T-cell (primary cell): ENCODE results near the gene TUFT1. TPM values are rescaled to one million over a fixed set of nuclear protein-coding genes. Genes with fewer than 3 reads are reported as not detected.

Experiments used
- ATAC-seq, 4 experiments: fragments of 200-7000 bp in 3 of 4; fragments of 150-1000 bp in 1 of 4; cut with Tn5 transposase; replicated peaks in 1 of 4; 1 replicate in 3 of 4; 2 replicates in 1 of 4; pipeline ENCODE4 v1.10.0; 2021; ENCODE audit warnings: moderate library complexity in 3 of 4, mild to moderate bottlenecking in 2 of 4, moderate number of reproducible peaks in 1 of 4
- CTCF ChIA-PET, 2 donors: fragments of 300-600 bp; sonication (Branson Sonifier 250); formaldehyde crosslinking; loops; one replicate each; lab custom pipeline; 2022; ENCODE audit warnings: antibody characterized with exemption in 2 of 2; lab: Charles Lee
- POLR2A ChIA-PET, 2 donors: fragments of 300-600 bp; sonication (Branson Sonifier 250); formaldehyde crosslinking; loops; one replicate each; lab custom pipeline; 2022; ENCODE audit warnings: antibody characterized with exemption in 2 of 2; lab: Charles Lee
- DNase-seq, 35 experiments: peaks; one replicate each; pipeline versions ENCODE4 v3.0.0 to v3.0.0-alpha.2; 2013 to 2023
- H3K27ac ChIP-seq: one replicate; pipeline ENCODE4 v1.5.1; 2013; ENCODE audit warnings: low read length
- H3K27me3 ChIP-seq, 2 experiments: replicated peaks in 1 of 2; 1 replicate in 1 of 2; 2 replicates in 1 of 2; pipeline versions ENCODE4 v1.6.1 to v1.7.0; 2013; ENCODE audit warnings: low read length in 1 of 2, mixed read lengths in 1 of 2; ENCODE audit not compliant: control insufficient read depth in 2 of 2, insufficient read depth in 2 of 2; ENCODE audit errors: extremely low read depth in 1 of 2
- H3K36me3 ChIP-seq, 2 donors: 1 replicate in 1 of 2; 2 replicates in 1 of 2; pipeline versions ENCODE4 v1.6.1 to v1.7.0; 2013; ENCODE audit warnings: low read length in 1 of 2; ENCODE audit not compliant: control insufficient read depth in 2 of 2, insufficient read depth in 1 of 2; ENCODE audit errors: extremely low read depth in 1 of 2
- H3K4me1 ChIP-seq, 2 experiments: 1 replicate in 1 of 2; 2 replicates in 1 of 2; pipeline versions ENCODE4 v1.6.1 to v1.7.0; 2013; ENCODE audit warnings: low read length in 2 of 2, mixed read lengths in 1 of 2; ENCODE audit not compliant: insufficient read depth in 2 of 2, control insufficient read depth in 1 of 2; ENCODE audit errors: extremely low read depth in 1 of 2
- H3K4me3 ChIP-seq, 2 donors: 1 replicate in 1 of 2; 2 replicates in 1 of 2; pipeline versions ENCODE4 v1.5.1 to v1.7.0; 2013; ENCODE audit warnings: mild to moderate bottlenecking in 2 of 2, low read length in 1 of 2, moderate library complexity in 1 of 2; ENCODE audit not compliant: control insufficient read depth in 1 of 2; ENCODE audit errors: extremely low read depth in 1 of 2
- H3K9me3 ChIP-seq: 2 replicates; pipeline ENCODE4 v1.7.0; 2013
- H3K27ac Mint-ChIP-seq, 2 donors: one replicate each; pipeline ENCODE4 v1.8.0; 2020 to 2021; ENCODE audit warnings: mild to moderate bottlenecking in 2 of 2, mixed read lengths in 2 of 2
- H3K27me3 Mint-ChIP-seq, 2 donors: one replicate each; pipeline ENCODE4 v1.8.0; 2021 to 2022; ENCODE audit warnings: mixed read lengths in 2 of 2
- H3K36me3 Mint-ChIP-seq: one replicate; pipeline ENCODE4 v1.8.0; 2021; ENCODE audit warnings: mixed read lengths
- H3K4me1 Mint-ChIP-seq, 3 donors: one replicate each; pipeline ENCODE4 v1.8.0; 2020 to 2022; ENCODE audit warnings: mixed read lengths in 3 of 3, mild to moderate bottlenecking in 1 of 3
- H3K4me3 Mint-ChIP-seq, 3 donors: one replicate each; pipeline ENCODE4 v1.8.0; 2020 to 2022; ENCODE audit warnings: mild to moderate bottlenecking in 3 of 3, mixed read lengths in 3 of 3, moderate library complexity in 3 of 3
- H3K9me3 Mint-ChIP-seq, 3 donors: one replicate each; pipeline ENCODE4 v1.8.0; 2020 to 2022; ENCODE audit warnings: mixed read lengths in 3 of 3
- WGBS: methylation state at CpG from one replicate; pipeline ENCODE4 v1.1.5; 2013; ENCODE audit warnings: missing lambda C conversion rate; ENCODE audit not compliant: insufficient coverage; 5-methylcytosine and 5-hydroxymethylcytosine counted together
- total RNA-seq, 35 experiments: library from RNA in 6 of 35; stranded (reverse) in 6 of 35; fragments of 120-200 nt in 1 of 35; gene quantifications; one replicate each; pipeline versions ENCODE4 v1.2.1 to v1.2.4 and lab custom pipeline; 2013 to 2026

Gene TUFT1
- total RNA-seq, 5 donors from 2014 or later (not counting 1 experiment from before 2014, with no cell fraction given) = 2.8 to 5.5 (median 4.3) TPM

DNA sequence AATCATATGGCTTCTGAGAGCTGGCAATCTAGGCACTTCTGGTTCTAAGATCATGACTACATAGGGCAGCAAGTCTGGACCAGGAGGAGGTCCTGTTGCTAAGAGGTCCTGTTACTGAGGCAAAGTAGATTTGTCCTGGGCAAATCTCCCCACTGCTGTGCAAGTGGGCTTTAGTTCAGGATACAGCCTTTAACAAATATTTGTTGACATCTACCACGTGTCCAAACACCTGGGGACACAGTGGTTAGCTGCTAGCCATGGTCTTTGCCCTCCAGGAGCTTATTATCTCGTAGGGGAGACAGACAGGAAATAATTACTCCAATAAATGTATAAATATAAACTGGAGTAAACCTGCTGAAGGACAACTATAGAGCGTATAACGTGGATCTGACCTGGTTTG, 25.7 kb upstream of the TUFT1 start:
- 95% methylated on average over 2 of the region's 4 CpGs for WGBS
- Mint-ChIP-seq H3K4me1 (peaks cover 25 to 30% (median 27%) of the 10 kb centered on the region in 3 donors), H3K27ac (no peak overlapping the region), H3K9me3 (no peaks in the 10 kb centered on the region), H3K27me3 (no peaks in the 10 kb centered on the region), H3K36me3 (no peaks in the 10 kb centered on the region), H3K4me3 (no peak overlapping the region)
- ChIA-PET POLR2A (no interaction called here), CTCF (interaction anchor here in 1 of 2 donors (0.6 kb wide), 1 partner anchor 26 kb away, joined by 5 read pairs; the partner anchor contains the start of gene TUFT1)
- Histone ChIP-seq H3K36me3 (no peaks in the 10 kb centered on the region), H3K27ac (no peak overlapping the region), H3K4me1 (peaks cover 12 to 29% of the 10 kb centered on the region in 2 experiments), H3K4me3 (no peak overlapping the region), H3K27me3 (peaks cover 0 to 12% of the 10 kb centered on the region in 2 experiments), H3K9me3 (no peaks in the 10 kb centered on the region)
- ATAC-seq = no peak
- DNase-seq = no peak

DNA sequence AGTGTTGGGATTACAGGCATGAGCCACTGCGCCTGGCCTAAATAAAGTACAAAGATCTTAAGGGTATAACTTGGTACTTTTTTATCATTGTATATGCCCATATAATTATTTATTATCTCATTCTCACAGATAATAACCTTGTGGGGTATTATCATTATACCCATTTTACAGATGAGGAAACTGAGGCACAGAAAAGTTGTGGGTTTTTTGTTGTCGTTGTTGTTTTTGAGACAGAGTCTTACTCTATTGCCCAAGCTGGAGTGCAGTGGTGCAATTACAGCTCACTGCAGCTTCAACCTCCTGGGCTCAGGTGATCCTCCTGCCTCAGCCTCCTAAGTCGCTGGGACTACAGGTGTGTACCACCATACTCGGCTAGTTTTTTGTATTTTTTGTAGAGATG, 24.8 kb upstream of the TUFT1 start:
- Histone ChIP-seq H3K27ac (no peak overlapping the region), H3K4me3 (no peak overlapping the region), H3K36me3 (no peaks in the 10 kb centered on the region), H3K27me3 (peaks cover 0 to 12% of the 10 kb centered on the region in 2 experiments), H3K9me3 (no peaks in the 10 kb centered on the region), H3K4me1 (peaks cover 12 to 26% of the 10 kb centered on the region in 2 experiments)
- 88% methylated on average over 3 of the region's 4 CpGs for WGBS
- H3K36me3 Mint-ChIP-seq = no peaks in the 10 kb centered on the region
- H3K4me3 Mint-ChIP-seq = no peak overlapping the region
- no peaks in the 10 kb centered on the region for H3K27me3 Mint-ChIP-seq
- ATAC-seq (no peak), DNase-seq (no peak)
- H3K27ac Mint-ChIP-seq = no peak overlapping the region
- peaks cover 23 to 28% (median 25%) of the 10 kb centered on the region in 3 donors for H3K4me1 Mint-ChIP-seq
- ChIA-PET POLR2A (no interaction called here), CTCF (no interaction called here)
- H3K9me3 Mint-ChIP-seq = no peaks in the 10 kb centered on the region

DNA sequence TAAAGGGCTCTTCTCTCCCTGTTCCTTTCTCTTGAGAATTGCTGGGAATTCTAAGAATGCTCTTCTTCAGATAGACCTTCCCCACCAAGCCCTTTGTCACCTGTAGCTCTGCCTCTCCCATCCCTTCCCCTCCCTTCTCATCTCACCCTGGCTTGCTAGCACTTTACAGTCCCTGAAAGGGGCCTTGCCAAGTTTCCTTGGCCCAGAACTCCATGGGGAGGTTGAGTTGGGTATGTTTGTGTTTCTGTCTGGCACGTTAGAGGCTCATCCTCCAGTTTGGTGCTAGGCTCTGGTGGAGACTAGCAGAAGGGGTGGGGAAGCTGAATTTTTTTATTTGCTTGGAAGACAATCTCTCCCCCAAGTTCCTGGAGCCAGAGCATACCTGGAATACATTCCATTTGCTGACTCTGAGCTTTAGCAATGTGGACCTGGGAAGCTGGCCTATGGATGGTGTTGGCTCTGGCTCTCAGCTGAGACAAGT, 24.0 kb upstream of the TUFT1 start:
- Mint-ChIP-seq H3K36me3 (no peaks in the 10 kb centered on the region), H3K27me3 (no peaks in the 10 kb centered on the region), H3K9me3 (no peaks in the 10 kb centered on the region), H3K27ac (no peak overlapping the region), H3K4me3 (no peak overlapping the region), H3K4me1 (peaks cover 18 to 23% (median 19%) of the 10 kb centered on the region in 3 donors)
- no CpG with 5 or more reads among the region's 1 CpG for WGBS
- Histone ChIP-seq H3K4me1 (peaks cover 12 to 21% of the 10 kb centered on the region in 2 experiments), H3K9me3 (no peaks in the 10 kb centered on the region), H3K36me3 (no peaks in the 10 kb centered on the region), H3K4me3 (no peak overlapping the region), H3K27me3 (peaks cover 0 to 12% of the 10 kb centered on the region in 2 experiments), H3K27ac (no peak overlapping the region)
- ATAC-seq (no peak), DNase-seq (no peak)
- POLR2A ChIA-PET = no interaction called here
- CTCF ChIA-PET = no interaction called here

DNA sequence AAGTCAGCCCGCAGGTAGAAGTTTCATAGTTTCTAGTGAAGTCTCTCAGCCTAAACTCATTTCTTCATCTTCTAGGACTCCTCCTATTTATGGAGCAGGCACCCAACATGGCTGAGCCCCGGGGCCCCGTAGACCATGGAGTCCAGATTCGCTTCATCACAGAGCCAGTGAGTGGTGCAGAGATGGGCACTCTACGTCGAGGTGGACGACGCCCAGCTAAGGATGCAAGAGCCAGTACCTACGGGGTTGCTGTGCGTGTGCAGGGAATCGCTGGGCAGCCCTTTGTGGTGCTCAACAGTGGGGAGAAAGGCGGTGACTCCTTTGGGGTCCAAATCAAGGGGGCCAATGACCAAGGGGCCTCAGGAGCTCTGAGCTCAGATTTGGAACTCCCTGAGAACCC, 21.7 kb upstream of the TUFT1 start:
- WGBS = 88% methylated on average over 11 of the region's 12 CpGs
- H3K27me3 ChIP-seq = peaks cover 0 to 10% of the 10 kb centered on the region in 2 experiments
- Mint-ChIP-seq H3K27ac (no peak overlapping the region), H3K27me3 (no peaks in the 10 kb centered on the region), H3K36me3 (no peaks in the 10 kb centered on the region), H3K4me3 (no peak overlapping the region), H3K4me1 (peaks cover 3 to 8% (median 4%) of the 10 kb centered on the region in 3 donors), H3K9me3 (no peaks in the 10 kb centered on the region)
- ATAC-seq = no peak
- H3K9me3 ChIP-seq = no peaks in the 10 kb centered on the region
- POLR2A ChIA-PET = no interaction called here
- H3K4me3 ChIP-seq = no peak overlapping the region
- H3K27ac ChIP-seq = no peak overlapping the region
- DNase-seq = no peak
- no peaks in the 10 kb centered on the region for H3K36me3 ChIP-seq
- H3K4me1 ChIP-seq = no peaks in the 10 kb centered on the region
- CTCF ChIA-PET = interaction anchor here in 1 of 2 donors (0.6 kb wide), 1 partner anchor 1079 kb away, joined by 5 read pairs; no protein-coding TSS in a partner anchor

DNA sequence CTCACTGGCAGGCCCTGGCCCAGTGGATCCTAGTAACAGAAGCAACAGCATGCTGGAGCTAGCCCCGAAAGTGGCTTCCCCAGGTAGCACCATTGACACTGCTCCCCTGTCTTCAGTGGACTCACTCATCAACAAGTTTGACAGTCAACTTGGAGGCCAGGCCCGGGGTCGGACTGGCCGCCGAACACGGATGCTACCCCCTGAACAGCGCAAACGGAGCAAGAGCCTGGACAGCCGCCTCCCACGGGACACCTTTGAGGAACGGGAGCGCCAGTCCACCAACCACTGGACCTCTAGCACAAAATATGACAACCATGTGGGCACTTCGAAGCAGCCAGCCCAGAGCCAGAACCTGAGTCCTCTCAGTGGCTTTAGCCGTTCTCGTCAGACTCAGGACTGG, 21.2 kb upstream of the TUFT1 start:
- ATAC-seq (no peak), DNase-seq (no peak)
- Mint-ChIP-seq H3K27me3 (no peaks in the 10 kb centered on the region), H3K36me3 (no peaks in the 10 kb centered on the region), H3K4me3 (no peak overlapping the region), H3K27ac (no peak overlapping the region), H3K4me1 (peaks cover 0 to 3% (median 0%) of the 10 kb centered on the region in 3 donors), H3K9me3 (no peaks in the 10 kb centered on the region)
- Histone ChIP-seq H3K4me1 (no peaks in the 10 kb centered on the region), H3K4me3 (no peak overlapping the region), H3K36me3 (no peaks in the 10 kb centered on the region), H3K27ac (no peak overlapping the region), H3K27me3 (peaks cover 0 to 10% of the 10 kb centered on the region in 2 experiments), H3K9me3 (no peaks in the 10 kb centered on the region)
- ChIA-PET CTCF (no interaction called here), POLR2A (no interaction called here)
- WGBS = 92% methylated on average over 15 of the region's 15 CpGs

DNA sequence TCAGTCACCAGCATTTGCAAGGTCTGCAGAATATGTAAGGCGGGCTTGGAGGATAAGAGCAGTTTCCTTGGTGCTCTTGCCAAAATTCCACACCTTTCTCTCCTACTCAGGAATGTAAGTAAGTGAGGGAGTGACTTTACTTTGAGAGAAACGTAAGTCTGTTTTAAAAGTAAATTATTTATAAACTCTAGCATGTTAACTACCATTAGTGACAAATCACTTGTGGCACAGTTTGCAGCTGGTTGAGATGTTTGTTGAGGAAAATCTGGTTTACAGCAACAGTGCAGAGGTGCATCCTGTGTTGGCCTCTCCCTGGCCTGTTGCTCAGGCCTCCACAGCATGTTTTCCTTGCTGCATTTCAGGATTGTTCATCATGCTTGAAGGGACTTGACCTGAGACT, 20.4 kb upstream of the TUFT1 start:
- Histone ChIP-seq H3K4me3 (no peak overlapping the region), H3K27ac (no peak overlapping the region), H3K4me1 (no peaks in the 10 kb centered on the region), H3K9me3 (no peaks in the 10 kb centered on the region), H3K27me3 (peaks cover 0 to 10% of the 10 kb centered on the region in 2 experiments), H3K36me3 (no peaks in the 10 kb centered on the region)
- Mint-ChIP-seq H3K27ac (no peak overlapping the region), H3K4me3 (no peak overlapping the region), H3K9me3 (no peaks in the 10 kb centered on the region), H3K4me1 (no peaks in the 10 kb centered on the region), H3K36me3 (no peaks in the 10 kb centered on the region), H3K27me3 (no peaks in the 10 kb centered on the region)
- POLR2A ChIA-PET = no interaction called here
- DNase-seq (no peak), ATAC-seq (no peak)
- CTCF ChIA-PET = interaction anchor here in 1 of 2 donors (0.6 kb wide), 1 partner anchor 18 kb away, joined by 4 read pairs; no protein-coding TSS in a partner anchor
- no CpG with 5 or more reads among the region's 2 CpGs for WGBS
